HG02763 (cell line): Measurements from ENCODE around the gene KMT2A.
A peak's percentile ranks its signal among the peaks of the same experiment; 100 is the strongest.
"Not testable (repeated sequence)": the region's sequence is repeated elsewhere in the genome, so short reads cannot be mapped to it uniquely, and the experiment has no call there.

Experiments used
- ATAC-seq: cut with Tn5 transposase; IDR thresholded peaks from one replicate; pipeline ENCODE4 v1.9.1; 2021; ENCODE audit warnings: mild to moderate bottlenecking, moderate library complexity; ENCODE audit not compliant: unreplicated experiment

The KMT2A gene

DNA sequence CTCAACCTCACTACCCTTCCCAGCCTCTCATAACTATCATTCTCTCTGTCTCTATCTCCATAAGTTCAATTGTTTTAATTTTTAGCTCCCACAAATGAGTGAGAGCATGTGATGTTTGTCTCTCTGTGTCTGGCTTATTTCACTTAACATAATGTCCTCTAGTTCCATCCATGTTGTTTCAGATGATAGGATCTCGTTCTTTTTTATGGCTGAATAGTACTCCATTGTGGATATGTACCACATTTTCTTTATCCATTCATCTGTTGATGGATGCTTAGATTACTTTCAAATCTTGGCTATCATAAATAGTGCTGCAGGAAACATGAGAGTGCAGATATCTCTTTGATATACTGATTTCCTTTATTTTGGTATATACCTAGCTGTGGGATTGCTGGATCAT lies 44.9 kb downstream of the KMT2A start:
- ATAC-seq = not testable (repeated sequence)

DNA sequence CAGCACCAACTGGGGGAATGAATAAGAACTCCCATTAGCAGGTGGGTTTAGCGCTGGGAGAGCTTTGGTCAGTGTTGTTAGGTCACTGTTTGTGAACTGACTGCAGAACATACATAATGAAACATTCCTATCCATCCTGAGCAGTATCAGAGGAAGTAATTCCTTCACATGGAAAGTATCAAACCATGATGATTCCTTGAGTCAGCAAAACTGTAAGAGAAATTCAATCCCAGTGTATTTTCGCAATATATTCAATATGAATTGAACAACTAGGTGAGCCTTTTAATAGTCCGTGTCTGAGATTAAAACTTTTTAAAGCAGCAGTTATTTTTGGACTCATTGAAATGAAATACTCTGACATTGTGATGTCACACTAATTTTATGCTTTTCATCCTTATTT lies 48.1 kb downstream of the KMT2A start:
- ATAC-seq = no peak

DNA sequence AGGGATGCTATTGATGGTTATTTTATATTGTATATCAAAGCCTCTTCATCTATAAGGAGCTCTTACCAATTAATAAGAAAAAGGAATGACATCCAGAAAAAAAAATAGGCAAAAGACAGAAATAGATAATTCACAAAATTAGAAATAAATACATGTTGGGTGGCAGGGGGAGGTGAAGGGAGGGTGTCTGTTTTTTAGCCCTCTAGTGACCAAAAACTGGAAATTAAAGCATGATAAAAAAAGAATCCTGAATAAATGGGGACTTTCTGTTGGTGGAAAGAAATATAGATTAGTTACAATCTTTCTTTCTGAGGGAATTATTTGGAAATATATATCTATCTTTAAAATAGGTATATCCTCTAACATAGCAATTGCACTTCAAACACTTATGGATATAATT lies 49.0 kb downstream of the KMT2A start:
- ATAC-seq = no peak

DNA sequence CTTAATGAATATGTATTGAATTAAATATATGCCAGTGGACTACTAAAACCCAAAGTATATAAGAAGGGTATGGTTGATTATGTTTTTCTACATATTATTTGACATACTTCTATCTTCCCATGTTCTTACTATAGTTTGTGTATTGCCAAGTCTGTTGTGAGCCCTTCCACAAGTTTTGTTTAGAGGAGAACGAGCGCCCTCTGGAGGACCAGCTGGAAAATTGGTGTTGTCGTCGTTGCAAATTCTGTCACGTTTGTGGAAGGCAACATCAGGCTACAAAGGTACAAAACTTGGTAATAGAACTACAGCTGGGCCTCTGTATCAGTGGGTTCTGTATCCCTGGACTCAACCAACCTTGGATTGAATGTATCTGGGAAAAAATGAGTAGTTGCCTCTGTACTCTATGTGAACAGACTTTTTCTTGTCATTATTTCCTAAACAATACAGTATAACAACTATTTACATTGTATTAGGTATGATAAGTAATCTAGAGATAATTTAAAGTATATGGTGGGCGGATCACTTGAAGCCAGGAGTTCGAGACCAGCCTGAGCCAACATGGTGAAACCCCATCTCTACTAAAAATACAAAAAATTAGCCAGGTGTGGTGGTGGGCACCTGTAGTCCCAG lies 52.3 kb downstream of the KMT2A start:
- ATAC-seq = no peak

DNA sequence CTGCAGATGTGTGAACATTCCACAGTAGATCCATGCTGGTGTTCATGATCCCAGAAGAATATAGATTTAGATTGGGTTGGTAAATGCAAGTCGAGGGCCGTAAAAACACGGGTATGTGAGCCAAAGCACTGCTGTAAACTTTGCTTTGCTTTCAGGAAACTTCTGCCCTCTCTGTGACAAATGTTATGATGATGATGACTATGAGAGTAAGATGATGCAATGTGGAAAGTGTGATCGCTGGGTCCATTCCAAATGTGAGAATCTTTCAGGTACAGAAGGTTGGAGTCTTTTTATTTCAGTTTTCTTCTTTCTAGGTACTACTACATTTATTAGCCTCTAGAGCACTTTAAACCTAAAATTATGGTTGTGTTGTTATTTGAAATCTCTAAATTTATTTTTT lies 54.7 kb downstream of the KMT2A start:
- ATAC-seq = no peak

DNA sequence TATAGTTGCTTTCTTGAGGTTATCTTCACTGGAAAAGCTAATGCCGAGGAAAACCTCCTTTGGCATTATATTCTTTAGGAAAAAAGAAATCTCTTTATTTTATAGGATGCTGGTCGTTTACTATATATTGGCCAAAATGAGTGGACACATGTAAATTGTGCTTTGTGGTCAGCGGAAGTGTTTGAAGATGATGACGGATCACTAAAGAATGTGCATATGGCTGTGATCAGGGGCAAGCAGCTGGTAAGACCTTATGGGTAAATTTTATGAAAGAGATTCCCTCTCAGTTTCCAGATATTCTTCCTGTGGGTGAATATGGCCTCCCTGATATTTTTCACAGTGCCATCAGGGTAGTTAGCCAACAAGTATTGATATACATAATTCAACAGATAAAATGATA lies 61.5 kb downstream of the KMT2A start:
- no peak for ATAC-seq

DNA sequence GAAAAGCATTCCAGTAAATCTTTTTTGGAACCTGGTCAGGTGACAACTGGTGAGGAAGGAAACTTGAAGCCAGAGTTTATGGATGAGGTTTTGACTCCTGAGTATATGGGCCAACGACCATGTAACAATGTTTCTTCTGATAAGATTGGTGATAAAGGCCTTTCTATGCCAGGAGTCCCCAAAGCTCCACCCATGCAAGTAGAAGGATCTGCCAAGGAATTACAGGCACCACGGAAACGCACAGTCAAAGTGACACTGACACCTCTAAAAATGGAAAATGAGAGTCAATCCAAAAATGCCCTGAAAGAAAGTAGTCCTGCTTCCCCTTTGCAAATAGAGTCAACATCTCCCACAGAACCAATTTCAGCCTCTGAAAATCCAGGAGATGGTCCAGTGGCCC lies 66.9 kb downstream of the KMT2A start:
- no peak for ATAC-seq

DNA sequence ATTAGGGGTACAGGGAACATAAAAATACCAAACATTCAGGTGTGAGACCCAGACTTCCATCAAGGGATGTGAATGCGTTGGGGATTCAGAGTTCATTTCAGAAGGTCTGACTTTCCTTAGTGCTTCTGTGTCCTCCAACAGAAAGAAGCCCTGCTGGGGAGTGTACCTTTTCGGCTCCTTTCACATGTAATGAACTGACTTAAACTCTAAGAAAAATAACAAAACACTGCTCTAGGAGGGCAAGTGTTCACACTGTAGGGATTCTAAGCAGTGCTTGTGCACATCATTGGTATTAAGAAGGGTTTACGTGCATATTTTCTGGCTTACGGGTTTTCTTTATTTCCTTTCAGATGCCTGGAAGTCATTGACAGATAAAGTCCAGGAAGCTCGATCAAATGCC lies 75.3 kb downstream of the KMT2A start:
- ATAC-seq = no peak

DNA sequence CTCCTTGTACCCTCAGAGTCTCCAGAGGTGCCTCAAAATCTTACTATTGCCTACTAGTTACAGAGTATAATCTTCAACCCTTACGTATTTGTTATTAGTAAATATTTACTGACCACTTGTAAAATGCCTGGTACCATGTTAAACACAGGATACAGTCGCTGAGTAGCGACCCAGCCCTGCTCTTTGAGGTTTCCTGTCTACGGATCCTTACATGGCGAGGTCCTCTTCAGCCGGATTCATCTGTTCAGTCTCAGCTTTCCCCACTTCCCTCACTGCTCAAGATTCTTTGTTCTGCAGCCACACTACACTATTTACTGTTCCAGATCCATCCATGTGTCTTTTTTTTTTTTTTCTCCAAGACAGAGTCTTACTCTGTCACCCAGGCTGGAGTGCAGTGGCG lies 77.8 kb downstream of the KMT2A start:
- ATAC-seq = no peak

DNA sequence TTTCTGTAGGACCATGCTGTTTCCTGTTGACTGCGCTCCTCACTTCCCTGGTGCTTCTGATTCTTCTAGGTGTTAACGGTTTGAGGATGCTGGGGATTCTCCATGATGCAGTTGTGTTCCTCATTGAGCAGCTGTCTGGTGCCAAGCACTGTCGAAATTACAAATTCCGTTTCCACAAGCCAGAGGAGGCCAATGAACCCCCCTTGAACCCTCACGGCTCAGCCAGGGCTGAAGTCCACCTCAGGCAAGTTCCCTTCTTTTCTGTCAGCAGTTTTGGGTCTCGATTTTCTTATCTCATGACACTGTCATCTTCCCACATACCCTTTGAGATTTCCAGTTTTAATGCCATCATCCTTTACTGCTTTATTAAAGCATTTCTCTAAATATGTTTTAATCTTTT lies 83.3 kb downstream of the KMT2A start:
- no peak for ATAC-seq

DNA sequence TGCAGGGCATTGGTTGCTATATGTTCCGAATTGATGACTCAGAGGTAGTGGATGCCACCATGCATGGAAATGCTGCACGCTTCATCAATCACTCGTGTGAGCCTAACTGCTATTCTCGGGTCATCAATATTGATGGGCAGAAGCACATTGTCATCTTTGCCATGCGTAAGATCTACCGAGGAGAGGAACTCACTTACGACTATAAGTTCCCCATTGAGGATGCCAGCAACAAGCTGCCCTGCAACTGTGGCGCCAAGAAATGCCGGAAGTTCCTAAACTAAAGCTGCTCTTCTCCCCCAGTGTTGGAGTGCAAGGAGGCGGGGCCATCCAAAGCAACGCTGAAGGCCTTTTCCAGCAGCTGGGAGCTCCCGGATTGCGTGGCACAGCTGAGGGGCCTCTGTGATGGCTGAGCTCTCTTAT lies 85.6 kb downstream of the KMT2A start:
- ATAC-seq = no peak

DNA sequence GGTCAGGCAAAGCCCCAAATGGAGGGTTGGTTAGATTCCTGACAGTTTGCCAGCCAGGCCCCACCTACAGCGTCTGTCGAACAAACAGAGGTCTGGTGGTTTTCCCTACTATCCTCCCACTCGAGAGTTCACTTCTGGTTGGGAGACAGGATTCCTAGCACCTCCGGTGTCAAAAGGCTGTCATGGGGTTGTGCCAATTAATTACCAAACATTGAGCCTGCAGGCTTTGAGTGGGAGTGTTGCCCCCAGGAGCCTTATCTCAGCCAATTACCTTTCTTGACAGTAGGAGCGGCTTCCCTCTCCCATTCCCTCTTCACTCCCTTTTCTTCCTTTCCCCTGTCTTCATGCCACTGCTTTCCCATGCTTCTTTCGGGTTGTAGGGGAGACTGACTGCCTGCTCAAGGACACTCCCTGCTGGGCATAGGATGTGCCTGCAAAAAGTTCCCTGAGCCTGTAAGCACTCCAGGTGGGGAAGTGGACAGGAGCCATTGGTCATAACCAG lies 86.3 kb downstream of the KMT2A start:
- ATAC-seq = no peak

DNA sequence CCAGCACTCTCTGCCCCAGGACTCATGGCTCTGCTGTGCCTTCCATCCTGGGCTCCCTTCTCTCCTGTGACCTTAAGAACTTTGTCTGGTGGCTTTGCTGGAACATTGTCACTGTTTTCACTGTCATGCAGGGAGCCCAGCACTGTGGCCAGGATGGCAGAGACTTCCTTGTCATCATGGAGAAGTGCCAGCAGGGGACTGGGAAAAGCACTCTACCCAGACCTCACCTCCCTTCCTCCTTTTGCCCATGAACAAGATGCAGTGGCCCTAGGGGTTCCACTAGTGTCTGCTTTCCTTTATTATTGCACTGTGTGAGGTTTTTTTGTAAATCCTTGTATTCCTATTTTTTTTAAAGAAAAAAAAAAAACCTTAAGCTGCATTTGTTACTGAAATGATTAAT lies 88.1 kb downstream of the KMT2A start:
- no peak for ATAC-seq

DNA sequence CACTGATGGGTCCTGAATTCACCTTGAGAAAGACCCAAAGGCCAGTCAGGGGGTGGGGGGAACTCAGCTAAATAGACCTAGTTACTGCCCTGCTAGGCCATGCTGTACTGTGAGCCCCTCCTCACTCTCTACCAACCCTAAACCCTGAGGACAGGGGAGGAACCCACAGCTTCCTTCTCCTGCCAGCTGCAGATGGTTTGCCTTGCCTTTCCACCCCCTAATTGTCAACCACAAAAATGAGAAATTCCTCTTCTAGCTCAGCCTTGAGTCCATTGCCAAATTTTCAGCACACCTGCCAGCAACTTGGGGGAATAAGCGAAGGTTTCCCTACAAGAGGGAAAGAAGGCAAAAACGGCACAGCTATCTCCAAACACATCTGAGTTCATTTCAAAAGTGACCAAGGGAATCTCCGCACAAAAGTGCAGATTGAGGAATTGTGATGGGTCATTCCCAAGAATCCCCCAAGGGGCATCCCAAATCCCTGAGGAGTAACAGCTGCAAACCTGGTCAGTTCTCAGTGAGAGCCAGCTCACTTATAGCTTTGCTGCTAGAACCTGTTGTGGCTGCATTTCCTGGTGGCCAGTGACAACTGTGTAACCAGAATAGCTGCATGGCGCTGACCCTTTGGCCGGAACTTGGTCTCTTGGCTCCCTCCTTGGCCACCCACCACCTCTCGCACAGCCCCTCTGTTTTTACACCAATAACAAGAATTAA lies 88.6 kb downstream of the KMT2A start:
- ATAC-seq = no peak

GRCh38 chr11:118526688-118527087 lies 90.4 kb downstream of the KMT2A start:
- no peak for ATAC-seq

GRCh38 chr11:118527109-118527508 lies 90.8 kb downstream of the KMT2A start, which contains the start of gene TTC36:
Gene TTC36 (plus strand): TSS chr11:118527474. CDS start chr11:118527495, 21 bp downstream.
- no peak for ATAC-seq

GRCh38 chr11:118528511-118528910 lies 92.2 kb downstream of the KMT2A start:
- no peak for ATAC-seq

DNA sequence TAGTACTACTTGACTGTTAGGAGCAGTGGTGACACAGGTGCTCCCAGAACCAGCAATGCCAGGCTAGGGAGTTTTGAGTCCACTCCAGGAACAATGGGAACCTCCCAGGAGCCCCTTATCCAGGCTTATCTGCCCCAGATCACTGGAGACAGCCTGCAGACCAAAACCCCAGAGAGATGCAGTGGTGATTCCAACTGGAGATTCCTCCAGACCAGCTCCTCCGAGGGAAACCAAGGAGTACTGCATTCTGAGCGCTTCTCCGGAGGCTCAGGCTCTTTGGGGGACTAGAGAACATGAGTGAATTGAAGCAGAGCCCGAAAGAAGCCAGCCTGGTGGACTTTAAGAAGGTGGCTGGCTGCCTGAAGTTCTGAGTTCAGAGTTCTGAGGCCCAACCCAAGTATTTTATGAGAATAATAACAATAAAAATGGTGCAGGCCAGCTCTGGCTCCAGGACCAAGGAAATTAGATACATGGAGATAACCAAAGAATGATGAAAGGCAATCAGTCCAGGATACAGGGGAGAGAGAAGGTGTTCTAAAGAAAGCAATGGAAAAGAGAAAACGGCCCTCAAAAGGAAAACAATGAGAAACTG lies 93.4 kb downstream of the KMT2A start:
- no peak for ATAC-seq

- ATAC-seq = no peak
These were observed 93.9 kb downstream of the KMT2A start for GRCh38 chr11:118530180-118530682.

- peak; percentile 61 for ATAC-seq
These were observed 94.6 kb downstream of the KMT2A start, which contains the start of gene TMEM25 for GRCh38 chr11:118530683-118531596. Gene TMEM25 (plus strand): TSS chr11:118531192. CDS start chr11:118531802, 610 bp downstream.

DNA sequence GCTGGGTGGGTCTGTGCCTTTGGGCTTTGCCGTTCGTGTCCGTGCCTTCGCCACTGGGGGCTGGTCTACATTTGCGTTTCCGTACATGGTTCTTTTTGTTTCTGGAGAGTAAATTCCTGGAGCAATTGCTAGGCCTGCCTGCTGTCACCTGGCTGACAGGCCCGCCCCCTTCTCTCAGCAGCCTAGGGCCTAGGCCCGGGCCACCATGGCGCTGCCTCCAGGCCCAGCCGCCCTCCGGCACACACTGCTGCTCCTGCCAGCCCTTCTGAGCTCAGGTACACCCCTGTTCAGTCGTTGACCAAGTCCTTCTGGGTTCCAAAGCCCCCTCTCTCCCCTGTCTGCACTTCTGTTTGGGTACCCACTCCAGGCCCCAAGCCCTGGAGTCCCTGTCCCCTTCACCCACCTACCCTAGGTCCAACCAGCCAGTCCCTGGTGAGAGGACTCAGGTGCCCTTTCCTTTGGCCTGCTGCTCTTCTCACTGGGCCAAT lies 95.3 kb downstream of the KMT2A start:
- no peak for ATAC-seq
